ENCODE results near the gene TPT1. TPM values are rescaled to one million over a fixed set of nuclear protein-coding genes. Genes with fewer than 3 reads are reported as not detected.

Gene TPT1
- polyA plus RNA-seq, 2 of the 4 experiments (the other 2 are of a cell fraction) = 2,486 to 3,850 TPM

GRCh38 chr13:45335397-45336024 lies 5.5 kb downstream of the TPT1 start (continued):
- TF ChIP-seq HMGXB4 (CRISPR knock-in tag; IDR thresholded peaks at IDR 0.05; ENCODE audit: borderline replicate concordance) = no peak
- no peak for TF ChIP-seq CHD2 (IDR thresholded peaks at IDR 0.05; ENCODE audit: low read length, partially characterized antibody)
- peak; percentile 87; the same call in 1 of the 2 replicates for TF ChIP-seq HOXA7 (CRISPR knock-in tag; IDR thresholded peaks at IDR 0.05)
- TF ChIP-seq TFCP2L1 (CRISPR knock-in tag; IDR thresholded peaks at IDR 0.05) = peak; percentile 72; the same call in 1 of the 2 replicates
- no peak for TF ChIP-seq ZC3H11A (IDR thresholded peaks at IDR 0.05)
- TF ChIP-seq JUNB (IDR thresholded peaks at IDR 0.05) = no peak
- no peak for TF ChIP-seq E2F6 (IDR thresholded peaks at IDR 0.05; ENCODE audit: borderline replicate concordance, low read depth)
- no peak for TF ChIP-seq RFX5 (IDR thresholded peaks at IDR 0.05)
- no peak for TF ChIP-seq PHF8 (IDR thresholded peaks at IDR 0.05; ENCODE audit: borderline replicate concordance, low read depth)
- no peak for TF ChIP-seq HDAC2 (IDR thresholded peaks at IDR 0.05)
- no peak for TF ChIP-seq RNF2 (IDR thresholded peaks at IDR 0.05; ENCODE audit: borderline replicate concordance, low read depth)
- no peak for TF ChIP-seq FOSL2 (IDR thresholded peaks at IDR 0.05)
- no peak for TF ChIP-seq FOSL2 (CRISPR knock-in tag; IDR thresholded peaks at IDR 0.05)
- TF ChIP-seq HOXB13 (CRISPR knock-in tag; IDR thresholded peaks at IDR 0.05; ENCODE audit: low read depth) = no peak
- TF ChIP-seq CBX8 (IDR thresholded peaks at IDR 0.05) = no peak
- TF ChIP-seq HOXB5 (CRISPR knock-in tag; IDR thresholded peaks at IDR 0.05) = no peak
- TF ChIP-seq KDM1A (IDR thresholded peaks at IDR 0.05; ENCODE audit: low read depth) = no peak
- peak; percentile 71 for TF ChIP-seq FOSB (CRISPR knock-in tag; IDR thresholded peaks at IDR 0.05)
- TF ChIP-seq USF2 (IDR thresholded peaks at IDR 0.05) = no peak
- no peak for TF ChIP-seq NPAS2 (CRISPR knock-in tag; IDR thresholded peaks at IDR 0.05; ENCODE audit: borderline replicate concordance)
- no peak for TF ChIP-seq CTCF (IDR thresholded peaks at IDR 0.05)
- TF ChIP-seq EHMT2 (IDR thresholded peaks at IDR 0.05; ENCODE audit: low read depth) = no peak
- TF ChIP-seq RCOR1 (IDR thresholded peaks at IDR 0.05; ENCODE audit: low read depth, low read length) = no peak
- no peak for TF ChIP-seq FOXS1 (CRISPR knock-in tag; IDR thresholded peaks at IDR 0.05)
- TF ChIP-seq ZSCAN20 (CRISPR knock-in tag; IDR thresholded peaks at IDR 0.05) = no peak

Data from A549 (cell line).